Cardiac muscle cell (in vitro differentiated cells and primary cell): ENCODE measurements around the gene NSD2. TPM values are rescaled to one million over a fixed set of nuclear protein-coding genes. Genes with fewer than 3 reads are reported as not detected.

Source experiments
- DNase-seq, 2 donors: peaks; one replicate each; pipeline versions ENCODE4 v3.0.0 to v3.0.0-alpha.2; 2010 to 2017; ENCODE audit warnings: low read depth in 1 of 2, low spot score in 1 of 2
- H3K27ac ChIP-seq: fragments of 200-600 bp; sonication (generic); 2 replicates; pipeline ENCODE4 v1.5.1; 2016
- H3K27me3 ChIP-seq: fragments of 200-600 bp; sonication (generic); 2 replicates; pipeline ENCODE4 v1.6.0; 2016; ENCODE audit warnings: control low read depth
- H3K36me3 ChIP-seq: fragments of 200-600 bp; sonication (generic); 2 replicates; pipeline ENCODE4 v1.5.1; 2016; ENCODE audit warnings: control low read depth
- H3K4me1 ChIP-seq: fragments of 200-600 bp; sonication (generic); 2 replicates; pipeline ENCODE4 v1.8.1; 2017; ENCODE audit warnings: low read depth, mild to moderate bottlenecking, mixed run types
- H3K4me3 ChIP-seq: fragments of 200-600 bp; sonication (generic); 2 replicates; pipeline ENCODE4 v1.5.1; 2016; ENCODE audit warnings: mild to moderate bottlenecking
- H3K9me3 ChIP-seq: fragments of 200-600 bp; sonication (generic); 2 replicates; pipeline ENCODE4 v1.5.1; 2017; ENCODE audit warnings: low read depth, mild to moderate bottlenecking, control low read depth
- CTCF ChIP-seq: IDR thresholded peaks from 2 replicates; pipeline ENCODE4 v1.5.1; 2012; ENCODE audit warnings: low read depth, mild to moderate bottlenecking, low read length
- polyA plus RNA-seq: library from polyadenylated mRNA; unstranded; fragments of >200 nt; fragmentation: Nextera tagmentation; extraction: Ambion mirVana; gene quantifications from 2 replicates; pipeline ENCODE4 v1.2.1, GENCODE V29; 2016
- total RNA-seq: library from RNA; depleted of rRNA; stranded (reverse); fragments of >200 nt; gene quantifications from 2 replicates; pipeline ENCODE4 v1.2.3, GENCODE V29; 2016

Gene NSD2
- total and polyA plus RNA-seq, 2 experiments from 2014 or later, result 49.0 to 91.3 TPM

DNA sequence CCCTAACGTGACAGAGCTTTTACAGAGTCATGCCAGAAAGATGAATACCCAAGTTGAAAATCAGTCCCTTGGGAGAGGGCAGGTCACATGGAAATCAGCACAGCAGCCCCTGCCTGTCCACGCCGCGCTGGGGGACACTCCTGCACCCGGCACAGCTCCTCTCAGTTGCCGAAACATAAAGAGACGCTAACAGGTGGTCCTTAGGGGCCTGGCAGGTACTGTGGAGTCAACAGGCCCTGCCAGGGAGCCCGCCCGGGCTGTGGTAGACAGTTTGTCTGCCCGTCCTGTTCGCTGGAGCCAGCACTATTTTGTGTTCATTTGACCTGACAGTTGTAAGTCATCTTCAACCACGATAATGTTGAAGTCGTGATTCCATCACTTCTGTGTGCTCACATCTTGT lies 107.0 kb downstream of the NSD2 start:
- Histone ChIP-seq H3K4me1 (no peaks in the 10 kb centered on the region), H3K9me3 (no peaks in the 10 kb centered on the region), H3K27ac (no peak overlapping the region), H3K36me3 (peaks cover 52% of the 10 kb centered on the region), H3K4me3 (no peak overlapping the region), H3K27me3 (no peaks in the 10 kb centered on the region)
- DNase-seq, result no peak
- no peak for TF ChIP-seq CTCF

DNA sequence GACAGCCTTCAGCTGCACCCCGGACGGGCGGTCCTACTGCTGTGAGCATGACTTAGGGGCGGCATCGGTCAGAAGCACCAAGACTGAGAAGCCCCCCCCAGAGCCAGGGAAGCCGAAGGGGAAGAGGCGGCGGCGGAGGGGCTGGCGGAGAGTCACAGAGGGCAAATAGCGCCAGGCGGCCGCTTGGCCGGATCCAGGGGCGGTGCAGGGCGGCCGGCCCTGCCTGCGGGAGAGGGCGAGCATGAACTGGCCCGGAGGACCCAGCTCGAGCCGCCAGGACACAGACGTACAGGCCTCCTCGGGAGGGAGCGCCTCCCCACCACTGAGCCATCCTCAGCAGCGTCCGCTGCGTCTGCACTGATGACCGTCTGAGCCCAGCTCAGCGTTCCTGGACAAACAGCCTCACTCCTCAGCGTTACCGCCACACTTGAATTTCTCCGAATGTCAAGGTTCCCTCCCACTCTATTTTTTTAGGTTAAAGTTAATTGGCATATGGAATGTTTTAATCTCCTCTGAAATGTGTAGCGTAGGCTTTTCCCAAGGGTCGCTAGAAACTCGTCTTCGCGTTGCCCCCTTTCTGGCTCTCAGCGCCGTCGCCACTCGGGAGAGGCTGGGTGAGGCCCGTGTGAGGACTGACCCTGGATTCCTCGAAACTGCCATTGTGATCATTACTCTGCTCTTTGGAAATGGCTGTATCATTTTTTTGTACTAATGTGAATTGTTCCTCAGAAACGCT lies 107.7 kb downstream of the NSD2 start:
- peaks cover 59% of the 10 kb centered on the region for H3K36me3 ChIP-seq
- peak overlapping the region; percentile 54 for H3K27ac ChIP-seq
- H3K9me3 ChIP-seq, result no peaks in the 10 kb centered on the region
- no peaks in the 10 kb centered on the region for H3K27me3 ChIP-seq
- no peaks in the 10 kb centered on the region for H3K4me1 ChIP-seq
- DNase-seq, result no peak
- no peak for TF ChIP-seq CTCF
- no peak overlapping the region for H3K4me3 ChIP-seq

GRCh38 chr4:1979477-1980196 lies 108.4 kb downstream of the NSD2 start:
- no peaks in the 10 kb centered on the region for H3K9me3 ChIP-seq
- no peaks in the 10 kb centered on the region for H3K27me3 ChIP-seq
- TF ChIP-seq CTCF, result no peak
- H3K36me3 ChIP-seq, result peaks cover 53% of the 10 kb centered on the region
- peak overlapping the region; percentile 54 for H3K27ac ChIP-seq
- no peak overlapping the region for H3K4me3 ChIP-seq
- DNase-seq, result no peak
- no peaks in the 10 kb centered on the region for H3K4me1 ChIP-seq

GRCh38 chr4:1980561-1981041 lies 109.4 kb downstream of the NSD2 start:
- TF ChIP-seq CTCF, result no peak
- H3K27me3 ChIP-seq, result no peaks in the 10 kb centered on the region
- peak overlapping the region; percentile 34 for H3K27ac ChIP-seq
- no peak for DNase-seq
- no peaks in the 10 kb centered on the region for H3K4me1 ChIP-seq
- H3K4me3 ChIP-seq, result no peak overlapping the region
- no peaks in the 10 kb centered on the region for H3K9me3 ChIP-seq
- peaks cover 47% of the 10 kb centered on the region for H3K36me3 ChIP-seq

DNA sequence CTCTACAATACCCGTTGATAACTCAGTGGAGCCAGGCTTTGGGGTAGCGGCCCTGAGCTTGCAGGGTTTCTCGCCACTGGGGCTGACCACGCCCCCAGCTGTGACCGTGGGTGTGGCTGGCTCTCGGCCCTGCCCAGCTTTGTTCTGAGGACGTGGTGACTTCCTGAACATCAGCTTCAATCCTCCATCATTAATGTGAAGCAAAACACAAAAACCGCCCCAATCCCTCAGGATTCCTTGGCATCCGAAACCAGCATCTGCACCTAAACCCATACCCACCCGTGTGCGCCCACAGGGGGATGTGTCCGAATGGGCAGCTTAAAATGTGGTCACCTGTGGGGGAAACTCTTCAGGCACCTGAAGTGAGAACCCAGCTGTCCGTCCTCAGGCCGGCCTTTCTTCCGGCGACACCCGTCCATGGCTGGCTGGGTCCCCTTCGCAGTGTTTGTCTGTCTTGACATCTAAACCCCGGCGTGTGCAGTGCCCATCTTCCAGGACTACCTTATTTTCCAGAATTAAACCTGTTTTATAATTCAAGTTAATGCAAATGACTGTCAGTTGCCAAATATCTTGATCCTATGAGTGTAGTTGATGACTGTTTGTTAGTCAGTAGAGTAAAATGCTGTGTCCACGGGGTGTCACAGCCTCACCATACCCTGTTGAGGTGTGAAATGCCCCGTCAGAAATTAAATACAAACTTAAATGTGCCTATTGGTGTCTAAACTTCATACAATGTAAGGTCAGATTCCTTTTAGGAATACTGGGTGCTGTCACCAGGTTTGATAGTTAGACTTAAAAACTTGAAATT lies 110.3 kb downstream of the NSD2 start:
- Histone ChIP-seq H3K36me3 (peaks cover 45% of the 10 kb centered on the region), H3K27ac (peak overlapping the region; percentile 2), H3K9me3 (no peaks in the 10 kb centered on the region), H3K27me3 (no peaks in the 10 kb centered on the region), H3K4me1 (no peaks in the 10 kb centered on the region), H3K4me3 (no peak overlapping the region)
- no peak for TF ChIP-seq CTCF
- DNase-seq, result peak in 1 of 2 donors; percentile 25
